ENCODE results near the gene GAD1.
A peak's percentile ranks its signal among the peaks of the same experiment; 100 is the strongest.

GAD1 gene

DNA sequence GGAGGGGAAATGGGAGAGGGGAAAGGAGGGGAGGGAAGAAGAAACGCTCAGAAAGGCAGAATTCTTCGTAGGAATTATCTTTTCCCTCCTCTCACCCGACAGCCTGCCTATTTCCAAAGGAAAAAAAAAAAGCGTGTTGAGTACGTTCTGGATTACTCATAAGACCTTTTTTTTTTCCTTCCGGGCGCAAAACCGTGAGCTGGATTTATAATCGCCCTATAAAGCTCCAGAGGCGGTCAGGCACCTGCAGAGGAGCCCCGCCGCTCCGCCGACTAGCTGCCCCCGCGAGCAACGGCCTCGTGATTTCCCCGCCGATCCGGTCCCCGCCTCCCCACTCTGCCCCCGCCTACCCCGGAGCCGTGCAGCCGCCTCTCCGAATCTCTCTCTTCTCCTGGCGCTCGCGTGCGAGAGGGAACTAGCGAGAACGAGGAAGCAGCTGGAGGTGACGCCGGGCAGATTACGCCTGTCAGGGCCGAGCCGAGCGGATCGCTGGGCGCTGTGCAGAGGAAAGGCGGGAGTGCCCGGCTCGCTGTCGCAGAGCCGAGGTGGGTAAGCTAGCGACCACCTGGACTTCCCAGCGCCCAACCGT is at the start of gene GAD1:
Gene GAD1 (plus strand): TSS at position 384 of the 589 bp plus-strand sequence. CDS start 1,705 bp downstream, outside the sequence.
- peak; percentile 79 to 93 (median 93) for DNase-seq

DNA sequence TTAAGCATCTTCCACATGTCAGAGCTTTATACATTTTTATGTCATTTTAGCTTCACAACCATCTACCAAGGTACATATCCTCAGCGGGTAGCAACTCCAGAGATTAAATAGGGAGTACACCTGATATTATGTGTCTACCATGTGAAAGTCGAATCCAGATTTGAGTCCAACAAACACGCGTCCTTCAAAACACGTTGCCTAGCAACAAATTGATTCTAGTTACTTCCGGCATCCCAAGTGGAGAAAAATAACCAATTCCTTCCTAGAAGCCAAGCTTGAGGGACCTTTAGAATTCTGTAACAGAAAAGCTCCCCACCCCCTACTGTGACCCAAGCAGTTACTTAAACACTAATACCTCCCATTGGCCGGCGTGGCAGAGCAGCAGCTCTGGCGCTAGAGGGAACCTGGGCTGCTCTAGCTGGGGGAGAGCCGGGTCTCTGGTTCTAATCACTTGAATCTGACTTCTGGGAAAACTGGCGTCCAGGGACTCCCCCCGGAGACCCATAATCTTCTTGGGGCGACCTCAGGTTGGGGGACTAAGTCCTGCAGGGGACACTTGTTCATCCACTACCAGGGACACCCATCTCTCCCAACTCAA is 46.6 kb upstream of the GAD1 start, which contains the start of gene ERICH2:
Gene ERICH2 (plus strand): TSS at position 371 of the 598 bp plus-strand sequence. CDS start 304 bp downstream, outside the sequence.
- DNase-seq = peak; percentile 57 to 63 (median 62)

DNA sequence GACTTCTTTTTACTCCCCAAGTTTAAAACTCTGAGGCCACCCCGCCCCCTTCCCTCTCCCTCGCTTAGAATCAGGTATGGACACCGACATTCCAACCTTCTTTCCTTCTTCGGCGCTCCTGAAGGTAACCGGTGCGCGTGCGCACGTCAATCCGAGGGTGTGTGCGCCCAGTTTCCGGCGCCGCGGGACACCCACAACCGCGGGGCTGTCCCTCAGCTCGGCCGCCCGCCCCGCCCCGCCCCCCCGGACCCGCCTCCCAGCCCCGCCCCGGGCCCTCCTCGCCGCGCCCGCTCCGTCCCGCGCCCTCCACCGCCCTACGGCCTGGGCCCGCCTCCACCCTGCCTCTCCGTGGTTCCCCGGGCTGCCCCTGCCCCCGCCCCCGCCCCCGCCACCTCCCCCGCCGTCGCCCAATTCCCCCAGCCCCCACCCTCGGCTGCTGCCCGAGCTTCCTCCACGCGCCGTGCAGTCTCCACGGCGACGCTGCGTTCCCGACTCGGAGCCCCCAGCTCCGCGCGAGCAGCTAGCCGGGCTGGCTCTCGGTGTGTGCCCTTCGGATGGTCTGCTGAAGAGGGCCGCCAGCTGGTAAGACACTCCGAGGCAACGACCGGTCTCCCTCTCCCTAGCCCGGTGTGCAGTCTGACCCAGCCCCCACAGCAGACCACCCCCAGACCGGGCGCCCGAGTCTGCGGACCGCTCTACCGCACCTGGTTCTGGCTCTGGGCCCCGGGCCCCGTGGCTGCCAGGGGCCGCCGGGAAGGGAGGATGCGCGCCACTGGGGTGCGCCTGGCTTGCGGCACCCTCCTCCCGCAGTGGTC is 45.9 kb upstream of the GAD1 start:
- DNase-seq = peak; percentile 71 to 87 (median 85)

DNA sequence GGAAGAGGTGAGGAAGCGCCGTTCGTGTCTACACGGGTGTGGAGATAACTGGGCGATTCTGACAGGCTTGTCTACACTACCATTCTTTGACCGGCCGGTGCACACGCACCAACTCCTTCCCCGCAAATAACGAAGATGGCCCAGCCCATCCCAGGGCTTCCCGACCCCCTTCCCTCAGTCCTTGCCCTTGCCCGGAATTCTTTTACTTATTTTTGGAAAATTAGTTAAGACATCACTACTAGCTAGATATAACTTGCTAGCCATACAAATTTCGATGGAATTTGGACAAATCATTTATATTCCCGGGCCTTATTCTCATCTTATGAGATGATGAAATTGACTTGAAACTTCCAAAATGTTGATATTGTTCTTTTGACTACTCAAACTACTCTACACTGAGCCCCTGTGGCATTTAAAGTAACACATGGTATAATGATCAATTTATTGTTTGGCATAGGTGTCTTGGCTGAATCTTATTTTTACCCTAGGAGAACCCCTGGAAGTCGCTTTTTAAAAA is 45.2 kb upstream of the GAD1 start:
- DNase-seq = no peak

DNA sequence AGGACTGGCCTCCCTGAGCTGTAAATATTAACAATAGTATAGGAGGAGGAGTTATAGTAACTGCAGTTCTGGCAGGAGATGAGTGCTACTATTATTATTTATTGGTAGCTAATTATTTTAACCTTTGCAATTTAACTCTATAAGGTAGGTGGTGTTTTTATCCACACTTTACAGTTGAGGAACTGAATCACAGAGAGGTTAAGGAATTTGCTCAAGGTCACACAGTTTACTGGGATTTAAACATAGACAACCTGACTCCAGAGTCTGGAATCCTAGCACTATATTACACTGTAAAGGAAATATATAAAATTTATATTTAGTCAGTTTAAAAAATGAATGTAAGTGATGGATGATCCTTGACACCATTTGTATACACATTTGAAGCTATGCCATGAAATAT is 44.4 kb upstream of the GAD1 start:
- DNase-seq = no peak

DNA sequence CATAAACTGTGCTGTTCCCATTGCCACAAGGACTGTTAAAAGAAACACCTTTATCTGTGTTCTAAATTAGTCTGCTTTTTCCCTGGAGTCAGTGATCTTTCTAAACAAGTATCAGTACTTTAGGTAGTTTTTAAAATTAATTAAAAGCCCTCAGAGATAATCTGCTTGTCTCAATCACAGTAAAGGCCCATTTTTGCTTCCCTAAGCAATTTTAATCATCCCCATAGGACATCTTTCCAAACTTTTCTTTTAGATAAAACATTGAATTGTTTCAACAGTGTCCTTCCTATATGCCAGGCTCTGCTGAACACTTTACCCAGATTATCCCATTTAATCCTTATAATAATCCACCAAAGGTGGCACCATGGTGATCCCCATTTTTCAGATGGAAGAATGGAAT is 42.6 kb upstream of the GAD1 start:
- no peak for DNase-seq

DNA sequence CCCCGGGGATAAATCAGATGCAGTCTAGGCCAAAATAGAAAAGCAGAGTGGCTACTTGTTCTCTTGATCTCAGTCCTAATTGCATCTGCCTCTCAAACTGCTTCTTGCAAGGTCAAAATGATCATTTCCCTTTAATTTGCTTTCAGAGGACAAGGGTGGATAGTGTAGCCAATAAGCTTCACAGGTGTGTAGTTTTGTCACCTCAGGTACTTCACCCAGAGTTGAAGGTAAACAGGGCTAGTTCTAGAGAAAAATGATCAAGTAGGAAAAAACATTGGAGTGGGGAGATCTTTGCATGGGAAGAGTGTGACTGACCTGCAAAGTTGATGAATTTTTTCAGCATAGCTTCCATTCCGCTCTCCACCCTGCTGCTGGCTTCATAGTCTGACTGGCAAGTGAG is 37.8 kb upstream of the GAD1 start:
- DNase-seq = no peak

DNA sequence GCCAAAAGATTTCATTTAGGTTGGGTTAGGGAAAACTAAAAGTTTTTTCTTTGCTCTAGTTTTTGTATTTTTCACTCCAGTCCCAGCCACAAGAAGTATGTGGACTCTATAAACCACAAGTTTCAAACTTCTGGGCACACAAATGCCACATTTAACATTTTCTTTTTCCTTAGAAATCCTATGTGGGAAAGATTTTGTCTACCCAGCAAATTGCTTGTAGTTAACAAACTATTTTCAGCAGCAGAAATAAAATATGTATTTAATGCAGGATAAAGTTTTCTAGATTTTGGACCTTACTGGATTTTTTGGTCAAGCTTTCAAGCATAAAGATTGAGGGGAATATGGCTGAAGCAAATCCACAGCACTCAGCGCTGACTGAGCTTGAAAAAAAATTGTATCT is 37.4 kb upstream of the GAD1 start:
- DNase-seq = no peak

DNA sequence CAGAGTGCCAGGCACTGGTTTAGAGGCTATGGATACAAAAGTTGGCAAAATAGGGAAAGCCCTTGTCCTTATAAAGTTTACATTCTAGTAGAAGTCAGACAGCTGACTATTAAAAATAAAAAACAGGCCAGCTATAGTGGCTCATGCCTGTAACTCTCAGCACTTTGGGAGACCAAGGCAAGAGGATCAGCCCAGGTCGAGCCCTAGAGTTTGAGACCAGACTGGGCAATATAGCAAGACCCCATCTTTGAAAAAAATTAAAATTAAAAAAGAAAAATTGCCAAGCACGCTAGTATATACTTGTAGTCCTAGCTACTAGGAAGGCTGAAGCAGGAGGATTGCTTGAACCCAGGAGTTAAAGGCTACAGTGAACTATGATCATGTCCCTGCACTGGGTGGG is 34.0 kb upstream of the GAD1 start:
- no peak for DNase-seq

DNA sequence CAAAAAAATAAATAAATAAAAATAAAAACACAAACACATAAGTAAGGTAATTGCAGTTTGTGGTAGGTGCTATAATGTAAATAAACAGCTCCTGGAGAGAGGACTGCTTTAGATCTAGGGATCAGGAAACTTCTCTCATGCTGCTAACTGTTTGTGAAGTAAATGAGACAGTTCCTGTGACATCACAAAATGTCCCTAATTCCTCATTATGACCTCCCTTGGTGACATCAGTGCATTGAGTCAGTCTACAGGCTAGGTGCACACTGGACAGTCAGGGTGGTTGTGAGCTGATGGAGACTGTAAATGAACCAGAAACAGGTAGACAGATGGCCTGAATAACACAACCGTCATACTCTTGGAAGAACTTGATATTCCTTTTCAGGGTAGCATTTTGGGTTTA is 33.1 kb upstream of the GAD1 start:
- DNase-seq = peak in 1 of 3 donors; percentile 11

DNA sequence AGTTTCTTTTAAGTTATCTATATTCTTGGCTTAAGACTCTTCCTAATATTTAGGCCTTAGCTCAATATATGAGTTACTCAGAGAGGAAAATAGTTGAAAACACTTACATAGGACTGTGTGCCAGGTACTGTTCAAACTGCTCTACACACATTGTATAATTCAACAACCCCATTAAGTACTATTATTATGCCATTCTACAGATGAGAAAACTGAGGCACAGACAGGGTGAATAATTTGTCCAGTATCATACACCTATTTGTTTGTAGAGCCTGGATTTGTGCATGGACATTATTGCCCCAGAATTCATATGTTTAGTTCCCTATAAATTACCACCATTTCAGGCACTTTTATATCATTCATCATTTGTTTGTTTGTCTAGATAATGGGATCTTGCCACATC is 17.7 kb upstream of the GAD1 start:
- DNase-seq = no peak

DNA sequence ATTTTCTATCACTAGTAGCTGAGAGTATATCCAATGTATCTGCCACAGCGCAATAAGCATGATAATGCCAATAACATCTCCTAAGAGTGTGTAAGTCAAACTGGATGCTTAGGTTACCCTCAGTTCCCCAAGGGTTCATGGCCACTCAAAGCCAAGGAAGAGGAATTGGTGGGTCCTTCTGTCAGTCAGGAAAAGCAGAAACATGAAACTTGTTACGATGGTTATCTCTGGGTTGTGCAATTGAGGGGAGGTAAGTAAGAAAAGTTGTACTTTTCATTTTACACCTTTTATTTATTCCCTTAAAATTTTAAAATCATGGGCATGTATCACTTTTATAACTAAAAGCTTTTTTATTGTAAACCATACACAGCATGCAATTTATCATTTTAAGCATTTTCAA is 10.1 kb upstream of the GAD1 start:
- DNase-seq = no peak

DNA sequence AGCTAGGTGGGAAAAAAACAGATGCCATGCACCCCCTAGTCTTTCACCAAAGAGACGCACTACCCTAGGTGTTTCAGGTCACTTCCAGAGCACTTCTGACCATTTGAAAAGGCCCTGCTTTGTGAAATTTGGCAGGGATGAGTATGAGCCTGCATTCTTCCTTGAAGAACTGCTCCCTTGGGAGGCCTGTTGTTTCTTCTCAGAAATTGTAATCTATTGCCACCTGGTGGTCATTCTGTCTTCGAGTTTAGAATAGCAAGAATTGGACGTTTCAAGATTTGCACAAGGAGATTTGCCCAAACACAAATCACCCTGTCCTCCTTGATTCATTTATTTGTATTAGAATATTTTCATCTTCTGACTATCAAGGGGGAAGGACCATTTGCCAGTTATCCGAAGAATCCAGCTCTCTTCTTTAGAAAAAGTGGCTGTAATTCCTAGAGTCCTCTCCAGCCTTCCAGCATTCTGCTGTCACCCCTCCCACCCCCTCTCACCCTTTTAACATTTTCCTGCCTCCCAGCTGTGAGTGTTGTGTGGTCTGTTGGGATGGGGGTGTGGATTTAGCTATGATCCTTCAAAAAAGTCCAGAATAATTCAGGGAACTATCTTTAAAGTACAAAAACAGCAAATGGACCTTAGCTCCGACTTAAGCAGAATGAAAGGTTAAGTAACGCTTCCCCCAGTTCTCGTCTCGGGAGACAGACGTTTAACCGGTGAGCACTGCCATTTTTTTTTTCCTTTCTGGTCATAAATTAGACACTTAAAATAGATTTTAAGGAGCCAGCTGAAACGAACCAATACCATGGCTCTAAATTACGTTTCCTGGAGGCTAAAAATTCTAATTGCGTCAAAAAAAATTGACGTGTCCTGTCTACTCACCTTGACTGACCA is 3.7 kb upstream of the GAD1 start:
- peak; percentile 84 to 93 (median 85) for DNase-seq

DNA sequence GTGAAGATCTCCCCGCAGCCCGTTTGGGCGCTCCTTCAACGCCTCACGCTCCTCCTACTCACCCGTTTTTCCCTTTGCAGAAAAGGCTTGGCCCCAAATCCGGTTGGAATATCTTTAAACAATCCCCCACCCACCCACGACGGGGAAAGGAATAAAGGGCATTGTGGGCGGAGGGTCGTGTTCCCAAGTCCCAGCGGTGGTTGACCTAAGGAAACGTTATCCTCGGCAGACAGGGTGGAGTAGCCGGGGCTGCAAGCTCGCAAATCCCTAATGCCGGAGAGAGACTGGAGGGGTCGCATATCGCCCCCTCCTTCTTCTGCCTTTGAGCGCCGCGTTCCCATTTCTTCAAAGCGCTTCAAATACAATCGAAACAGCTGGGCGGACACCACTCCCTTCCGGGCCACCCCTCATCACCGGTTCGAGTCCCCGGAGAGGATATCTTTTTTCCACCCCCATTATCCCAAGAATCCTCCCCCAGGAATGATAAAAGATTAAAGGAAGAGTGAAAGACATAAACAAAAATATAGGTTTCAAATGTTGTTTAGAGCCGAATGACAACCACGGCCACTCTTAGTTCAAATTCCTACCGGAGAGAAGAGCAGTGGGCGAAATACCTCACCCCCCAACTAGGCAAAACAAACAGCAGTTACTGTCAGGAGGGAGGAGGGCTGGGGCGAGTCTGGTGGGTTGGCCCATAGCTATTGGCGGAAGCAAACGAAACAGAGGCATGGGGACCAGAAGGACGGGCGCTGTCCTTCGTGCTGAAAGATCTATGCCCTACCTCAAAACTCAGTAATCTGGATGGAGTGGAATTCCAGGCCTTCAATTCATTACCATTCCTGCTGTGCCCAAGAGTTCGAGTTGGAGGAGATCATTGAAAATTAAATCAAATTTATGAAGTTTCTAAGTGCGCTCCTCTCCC is 2.8 kb upstream of the GAD1 start:
- DNase-seq = peak; percentile 43 to 71 (median 52)

DNA sequence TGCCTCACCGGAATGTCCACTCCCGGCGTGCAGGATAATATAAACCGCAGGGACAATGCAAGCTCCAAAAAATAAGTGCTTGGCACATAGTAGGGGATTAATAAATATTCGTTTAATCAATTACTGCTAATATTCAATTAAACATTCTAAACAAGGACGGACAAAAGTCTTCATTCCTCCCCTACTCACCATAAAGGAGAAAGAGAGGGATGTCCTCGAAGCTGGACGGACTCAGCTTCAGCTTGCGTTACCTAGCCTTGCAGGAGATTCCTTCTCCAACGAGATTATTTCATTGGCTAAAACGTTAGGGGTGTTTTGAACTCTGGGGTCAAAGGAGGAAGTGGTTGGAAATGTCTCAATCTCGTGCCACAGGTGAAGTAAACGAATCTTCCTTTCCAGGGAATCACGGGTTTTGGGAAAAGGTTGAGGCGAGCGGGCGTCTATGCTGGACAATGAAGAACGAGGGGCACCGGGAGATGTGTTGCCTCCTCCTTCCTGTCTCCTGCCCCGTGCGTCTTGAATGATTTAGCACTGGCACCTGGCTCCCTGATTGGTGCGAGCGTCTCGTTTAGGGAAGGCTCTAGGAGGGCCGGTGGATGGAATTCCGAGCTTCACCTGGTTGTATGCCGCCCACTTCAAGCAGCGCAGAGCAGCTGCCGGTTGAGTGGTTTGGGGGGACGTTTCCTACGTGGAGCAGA is 2.0 kb upstream of the GAD1 start:
- DNase-seq = no peak

DNA sequence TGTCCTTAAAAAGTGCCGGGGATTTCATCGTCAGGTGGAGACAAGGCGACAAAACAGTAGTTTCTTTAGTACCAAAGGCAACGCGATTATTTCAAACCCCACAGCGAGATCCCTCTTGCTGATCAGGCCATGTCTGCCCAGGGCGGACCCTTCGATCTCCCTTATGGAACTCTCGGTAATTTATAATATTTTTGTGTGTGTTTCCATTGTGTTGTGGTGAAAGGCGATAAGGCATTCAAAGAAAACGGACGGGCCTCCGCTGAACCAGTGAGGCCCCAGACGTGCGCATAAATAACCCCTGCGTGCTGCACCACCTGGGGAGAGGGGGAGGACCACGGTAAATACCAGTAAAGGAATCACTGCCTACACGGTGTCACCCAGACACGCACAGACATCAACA is 1.4 kb upstream of the GAD1 start:
- DNase-seq = no peak

DNA sequence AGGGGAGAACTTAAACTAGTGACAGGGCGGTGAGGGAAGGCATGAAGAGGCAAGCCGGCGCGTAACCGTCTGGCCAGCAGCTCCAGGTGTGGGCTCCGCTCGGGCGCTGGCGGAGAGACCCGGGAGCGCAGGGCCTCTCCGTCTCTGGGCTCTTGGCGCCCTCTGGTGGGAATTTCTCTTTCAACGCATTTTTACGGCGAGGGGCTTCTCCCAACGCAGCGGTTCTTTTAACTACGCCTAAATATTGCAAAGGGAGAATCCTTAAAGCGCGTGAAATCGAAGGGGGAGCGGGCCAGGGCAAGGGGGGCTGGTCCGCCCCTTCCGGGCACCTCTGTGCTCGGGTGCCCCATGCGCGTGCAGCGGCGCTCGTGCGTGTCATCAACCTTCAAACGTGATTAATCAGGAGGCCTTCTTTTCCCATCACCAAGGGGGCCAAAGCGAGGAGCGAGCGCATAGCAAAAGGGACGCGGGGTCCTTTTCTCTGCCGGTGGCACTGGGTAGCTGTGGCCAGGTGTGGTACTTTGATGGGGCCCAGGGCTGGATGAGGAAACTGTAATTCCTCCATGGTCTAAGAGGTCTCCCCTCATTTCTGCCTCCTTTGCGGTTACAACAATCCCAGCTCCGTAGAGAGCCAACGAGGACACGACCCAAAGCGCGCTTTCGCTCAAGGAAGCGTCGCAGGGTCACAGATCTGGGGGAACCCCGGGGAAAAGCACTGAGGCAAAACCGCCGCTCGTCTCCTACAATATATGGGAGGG is 762 bp upstream of the GAD1 start:
- peak; percentile 62 to 79 (median 74) for DNase-seq

DNA sequence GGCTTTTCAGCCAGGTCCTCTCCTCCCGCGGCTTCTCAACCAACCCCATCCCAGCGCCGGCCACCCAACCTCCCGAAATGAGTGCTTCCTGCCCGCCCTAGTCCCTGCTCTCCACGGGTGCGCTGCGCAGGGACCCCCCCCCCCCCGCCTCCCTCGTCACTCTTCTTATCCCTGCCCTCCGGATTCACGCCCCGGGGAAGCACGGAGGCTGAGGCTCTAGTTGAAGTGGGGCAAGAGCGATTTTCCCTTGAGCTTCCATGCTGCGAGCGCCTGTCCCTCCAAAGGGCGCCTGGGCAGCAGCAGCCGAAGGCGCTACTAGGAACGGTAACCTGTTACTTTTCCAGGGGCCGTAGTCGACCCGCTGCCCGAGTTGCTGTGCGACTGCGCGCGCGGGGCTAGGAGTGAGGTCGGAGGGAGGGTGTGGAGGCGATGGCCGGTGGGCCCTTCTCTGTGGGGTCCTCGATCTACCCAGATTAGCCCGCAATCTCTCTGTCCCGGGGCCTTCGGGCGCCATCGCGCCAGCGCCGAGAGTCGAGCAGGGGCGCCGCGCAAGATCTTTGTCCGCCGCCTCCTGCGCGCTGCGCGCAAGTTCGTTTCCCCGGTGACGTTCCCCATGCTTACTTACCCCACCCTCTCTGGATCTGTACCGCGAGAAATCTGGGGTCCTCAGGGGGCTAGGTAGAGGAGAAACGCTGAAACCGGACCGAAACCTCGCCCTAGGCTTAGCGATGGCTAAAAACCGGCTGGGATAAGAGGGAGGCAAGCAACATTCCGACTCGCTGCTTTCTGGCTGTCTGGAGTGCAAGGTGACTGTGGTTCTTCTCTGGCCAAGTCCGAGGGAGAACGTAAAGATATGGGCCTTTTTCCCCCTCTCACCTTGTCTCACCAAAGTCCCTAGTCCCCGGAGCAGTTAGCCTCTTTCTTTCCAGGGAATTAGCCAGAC is 677 bp downstream of the GAD1 start:
- DNase-seq = peak in 2 of 3 donors; percentile 25 to 40
